NCI-H1436 treated with DMSO at 0.1 percent for 48 hours (cell line): Measurements from ENCODE around the gene COX4I1.

Source experiments
- DNase-seq: peaks from one replicate; lab custom pipeline; 2025; lab: John Stamatoyannopoulos, UW

The COX4I1 gene

DNA sequence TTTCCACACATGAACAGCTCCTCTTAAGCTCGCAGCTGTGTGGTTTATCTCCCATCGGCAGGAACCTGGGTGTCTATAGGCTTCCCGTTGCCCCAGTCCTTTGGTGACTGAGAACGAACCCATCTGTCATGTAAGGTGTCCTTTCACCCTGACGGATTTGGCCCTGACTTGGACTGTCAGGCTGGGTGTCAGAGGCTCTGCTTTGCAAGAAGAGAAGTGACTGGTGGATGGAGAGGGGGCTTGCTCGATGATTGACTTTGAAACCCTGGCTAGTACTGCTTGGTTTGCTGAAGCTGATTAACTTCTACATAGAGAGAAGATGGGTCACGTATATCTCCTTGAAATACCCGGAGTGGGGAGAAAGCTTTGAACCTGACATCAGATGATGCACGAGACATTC lies 42.9 kb downstream of the COX4I1 start:
- no peak for DNase-seq

DNA sequence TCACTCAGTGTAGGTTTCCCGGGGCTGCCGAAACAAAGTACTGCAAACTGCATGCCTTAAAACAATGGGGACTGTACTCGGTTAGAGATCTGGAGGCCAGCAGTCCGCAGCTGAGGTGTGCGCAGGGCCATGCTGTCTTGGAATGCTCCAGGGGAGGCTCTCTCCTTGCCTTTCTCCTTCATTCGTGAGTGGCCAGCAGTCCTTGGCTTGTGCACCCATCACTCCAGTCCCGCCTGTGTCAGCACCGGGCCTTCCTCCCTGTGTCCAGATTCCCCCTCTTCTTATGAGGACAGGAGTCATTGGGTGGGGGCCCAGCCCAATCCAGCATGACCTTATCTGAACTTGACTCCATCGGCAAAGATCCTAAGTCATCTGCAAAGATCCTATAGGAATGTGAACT lies 43.4 kb downstream of the COX4I1 start:
- DNase-seq: no peak

DNA sequence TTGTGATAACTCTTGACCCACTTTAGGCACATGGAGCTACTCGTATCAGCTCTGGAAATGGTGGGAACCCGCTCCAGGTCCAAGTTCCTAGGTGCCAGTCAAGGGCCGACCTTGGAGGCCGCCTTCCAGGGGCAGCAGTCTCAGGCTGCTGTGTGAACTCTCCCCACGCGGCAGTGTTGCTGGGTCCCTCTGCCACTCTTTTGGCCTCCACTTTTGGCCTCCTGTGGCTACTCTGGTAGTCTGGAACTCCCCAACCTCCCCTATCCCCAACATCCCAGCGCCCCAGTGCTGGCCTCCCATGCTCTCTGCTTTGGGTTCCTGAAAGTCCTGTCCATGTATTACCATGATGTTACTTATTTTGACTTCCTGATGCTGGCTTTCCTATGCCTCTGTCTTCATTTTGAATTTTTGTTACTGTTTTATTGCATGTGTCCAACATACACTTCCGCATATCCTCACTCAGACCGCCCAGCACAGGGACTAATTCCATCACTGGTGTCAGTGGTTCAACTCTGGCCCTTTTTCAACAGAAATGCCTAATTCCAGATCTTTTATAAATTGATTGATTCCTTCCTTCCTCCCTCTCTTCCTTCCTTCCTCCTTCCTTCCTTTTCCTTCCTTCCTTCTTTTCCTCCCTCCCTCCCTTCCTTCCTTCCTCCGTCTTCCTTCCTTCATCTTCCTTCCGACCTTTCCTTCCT lies 44.1 kb downstream of the COX4I1 start:
- no peak for DNase-seq

DNA sequence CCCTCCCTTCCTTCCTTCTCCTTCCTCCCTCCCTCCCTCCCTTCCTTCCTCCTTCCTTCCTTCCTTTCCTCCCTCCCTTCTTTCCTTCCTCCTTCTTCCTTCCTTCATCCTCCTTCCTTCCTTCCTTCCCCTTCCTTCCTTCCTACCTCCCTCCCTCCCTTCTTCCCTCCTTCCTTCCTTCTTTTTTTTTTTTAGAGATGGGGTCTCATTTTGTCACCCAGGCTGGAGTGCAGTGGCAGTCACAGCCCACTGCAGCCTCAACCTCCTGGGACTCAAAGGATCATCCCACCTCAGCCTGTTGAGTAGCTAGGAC lies 44.6 kb downstream of the COX4I1 start:
- DNase-seq: no peak

DNA sequence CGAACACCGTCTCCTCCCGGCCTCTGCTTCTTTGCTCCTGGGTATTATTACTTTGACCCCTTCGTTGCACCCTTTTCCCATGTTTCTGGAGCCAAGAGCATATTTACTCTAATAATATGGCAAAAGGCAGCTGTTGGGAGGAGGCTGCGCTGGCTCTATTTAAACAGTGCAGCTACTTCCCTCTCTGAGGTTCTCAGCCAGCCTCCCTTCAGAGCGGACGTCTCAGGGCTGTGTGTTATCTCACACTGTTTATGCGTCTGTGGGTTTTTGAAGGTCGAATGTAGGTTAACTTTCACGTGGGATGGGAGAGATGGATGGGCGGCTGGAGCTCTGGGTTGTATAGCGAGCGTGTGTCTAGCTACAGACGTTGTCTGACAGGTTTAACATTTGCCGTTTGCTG lies 45.3 kb downstream of the COX4I1 start:
- DNase-seq: no peak

DNA sequence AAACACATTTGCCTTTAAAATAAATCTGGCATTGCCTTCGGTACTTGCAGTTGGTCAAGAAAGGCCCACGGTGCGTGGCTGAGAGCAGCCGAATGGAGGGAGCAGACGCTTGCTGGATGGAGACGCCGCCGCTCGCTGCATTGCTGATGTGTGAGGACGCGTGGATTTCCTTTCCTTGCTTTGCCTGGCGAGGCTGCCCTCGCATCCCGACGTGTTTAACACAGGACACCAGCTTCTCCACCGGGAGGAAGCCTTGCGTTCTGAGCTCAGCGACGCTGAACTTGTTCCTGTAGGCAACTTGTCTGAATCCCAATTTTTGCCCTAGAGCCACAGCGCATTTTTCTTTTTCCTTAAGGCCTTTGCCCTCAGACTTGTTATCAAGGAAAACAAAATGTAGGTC lies 45.8 kb downstream of the COX4I1 start:
- no peak for DNase-seq

DNA sequence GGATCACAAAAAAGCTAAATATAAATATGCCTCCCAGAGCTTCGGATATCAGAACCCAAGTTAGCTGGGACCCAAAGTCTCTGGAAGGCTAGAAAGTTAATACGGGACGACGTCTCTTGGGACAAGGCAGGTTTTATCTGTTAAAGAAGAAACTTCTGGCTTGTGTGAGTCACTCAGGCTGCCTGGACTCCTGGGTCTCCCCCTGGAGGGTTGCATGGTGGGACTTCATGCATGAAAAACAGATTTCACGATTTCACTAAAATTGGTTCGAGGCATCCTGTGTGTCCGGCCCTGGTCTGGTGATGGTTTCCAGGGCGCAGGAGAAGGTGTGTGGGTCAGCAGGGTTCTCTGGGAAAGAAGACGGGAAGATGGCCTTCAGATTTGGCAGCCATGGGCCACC lies 47.0 kb downstream of the COX4I1 start:
- DNase-seq: no peak

DNA sequence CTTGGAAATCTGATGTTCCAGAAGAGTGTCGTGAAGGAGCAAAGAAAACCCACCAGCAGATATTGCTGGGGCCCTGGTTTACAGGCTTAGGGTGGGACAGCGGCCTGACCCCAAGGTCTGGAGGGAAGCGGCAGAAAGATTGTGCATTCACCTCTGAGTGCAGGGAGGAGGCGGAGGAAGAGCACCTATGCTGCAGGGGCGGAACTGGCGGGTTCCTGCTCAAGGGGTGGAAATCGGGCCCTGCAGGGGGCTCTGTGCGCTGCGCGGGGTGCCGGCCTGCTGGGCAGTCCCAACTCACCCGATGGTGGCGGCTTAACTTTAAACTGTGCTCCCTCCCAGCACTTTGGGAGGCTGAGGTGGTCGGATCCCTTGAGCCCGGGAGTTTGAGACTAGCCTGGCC lies 47.5 kb downstream of the COX4I1 start:
- no peak for DNase-seq

DNA sequence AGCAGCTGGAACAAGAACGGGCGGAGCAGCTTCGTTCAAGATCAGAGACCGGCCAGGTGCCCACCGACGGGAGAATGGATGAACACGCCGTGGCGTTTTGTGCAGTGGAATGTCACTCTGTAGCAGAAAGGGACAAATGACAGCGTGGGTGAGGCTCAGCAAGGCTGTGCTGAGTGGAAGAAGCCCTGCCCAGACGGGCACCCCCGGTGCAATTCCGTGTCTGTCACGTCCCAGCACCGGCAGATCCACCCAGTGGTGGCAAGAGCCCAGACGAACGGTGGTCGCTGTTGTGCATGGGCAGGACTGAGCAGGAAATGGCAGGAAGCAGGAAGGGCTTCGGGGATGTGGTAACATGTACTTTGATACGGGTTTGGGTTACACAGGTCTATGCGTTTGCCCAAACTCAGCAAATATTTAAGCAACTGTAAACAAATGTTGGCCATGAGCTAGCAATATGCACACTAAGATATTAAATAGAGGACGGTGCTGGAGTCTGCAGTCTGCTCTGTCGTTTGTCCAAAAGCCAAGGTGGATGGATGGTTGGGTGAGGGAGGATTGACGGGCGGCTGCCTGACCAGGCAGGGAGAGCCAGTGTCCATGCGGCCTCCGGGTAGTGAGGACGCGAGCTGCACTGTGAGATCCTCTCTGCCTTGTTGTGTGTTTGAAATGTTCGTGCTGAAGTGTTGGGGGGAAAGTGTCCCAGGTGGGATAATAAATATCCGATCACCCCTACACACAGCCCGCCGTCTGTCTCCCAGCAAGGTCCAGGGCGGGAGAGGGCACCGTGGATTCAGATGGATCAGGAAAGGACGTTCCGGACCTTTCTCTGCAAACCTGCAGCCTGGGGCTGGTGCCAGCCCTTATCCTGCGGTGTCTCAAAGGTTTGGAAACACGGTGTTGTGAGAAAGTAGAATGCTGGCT lies 48.4 kb downstream of the COX4I1 start:
- no peak for DNase-seq

DNA sequence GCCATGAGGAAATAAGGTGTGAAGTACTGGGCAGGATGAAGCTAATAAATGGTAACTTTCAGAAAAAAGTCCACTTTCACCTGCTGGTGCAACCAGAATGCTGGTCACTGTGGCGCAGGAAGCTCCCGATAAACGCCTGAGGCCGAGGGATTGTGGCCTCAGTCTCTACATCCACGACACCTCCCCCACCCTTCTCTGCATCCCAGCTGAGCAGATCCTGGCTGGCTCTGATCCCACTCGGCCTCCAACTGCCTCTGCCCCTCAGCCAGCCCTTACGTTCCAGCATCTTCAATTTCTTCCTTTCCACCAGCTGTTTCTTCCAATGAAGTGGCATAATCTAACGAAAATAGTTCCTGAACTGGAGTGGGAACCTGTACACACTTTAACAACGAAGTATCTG lies 49.5 kb downstream of the COX4I1 start:
- no peak for DNase-seq

DNA sequence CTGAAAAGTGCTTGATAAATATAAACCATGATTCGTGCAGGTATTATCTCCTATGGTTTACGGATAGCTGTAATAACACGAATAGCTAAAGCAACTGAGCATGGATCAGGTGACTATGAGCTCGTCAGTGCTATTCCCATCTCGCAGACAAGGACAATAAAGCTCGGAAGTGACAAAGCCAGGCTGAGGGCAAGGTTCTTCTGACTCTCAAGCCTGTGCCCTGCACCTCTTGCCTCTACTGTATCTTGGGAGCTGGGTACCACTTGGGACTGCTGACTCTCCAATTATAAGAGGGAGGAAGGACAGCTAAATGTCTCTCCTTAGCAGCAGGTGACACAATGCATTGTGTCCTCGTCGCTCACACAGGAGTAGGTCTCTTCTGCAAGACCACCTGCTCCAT lies 49.9 kb downstream of the COX4I1 start:
- no peak for DNase-seq

DNA sequence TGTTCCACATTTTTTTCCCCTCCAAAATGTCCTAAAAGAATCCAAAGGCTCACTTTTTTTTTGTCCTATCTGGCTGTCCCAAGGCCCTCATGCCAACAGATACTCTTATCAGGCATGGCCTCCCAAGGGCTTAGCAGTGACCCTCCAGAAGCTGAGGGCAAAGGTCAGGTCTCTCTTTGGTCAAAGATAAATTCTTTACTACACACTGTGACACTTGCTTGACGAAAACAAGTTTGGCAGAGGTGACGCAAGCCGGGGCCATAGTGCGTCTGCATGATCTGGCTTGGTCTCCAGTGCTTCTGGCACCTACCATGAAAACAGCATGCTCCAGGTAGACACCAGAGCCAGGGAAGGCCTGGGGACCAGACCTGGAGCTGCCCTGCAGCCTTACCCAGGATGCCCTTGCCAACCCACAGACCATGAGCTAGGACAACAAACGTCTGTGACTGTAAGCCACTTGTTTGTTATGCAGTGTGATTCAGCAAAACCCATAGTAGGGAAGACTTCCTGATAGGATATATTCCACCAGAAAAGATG lies 50.9 kb downstream of the COX4I1 start:
- DNase-seq: no peak

DNA sequence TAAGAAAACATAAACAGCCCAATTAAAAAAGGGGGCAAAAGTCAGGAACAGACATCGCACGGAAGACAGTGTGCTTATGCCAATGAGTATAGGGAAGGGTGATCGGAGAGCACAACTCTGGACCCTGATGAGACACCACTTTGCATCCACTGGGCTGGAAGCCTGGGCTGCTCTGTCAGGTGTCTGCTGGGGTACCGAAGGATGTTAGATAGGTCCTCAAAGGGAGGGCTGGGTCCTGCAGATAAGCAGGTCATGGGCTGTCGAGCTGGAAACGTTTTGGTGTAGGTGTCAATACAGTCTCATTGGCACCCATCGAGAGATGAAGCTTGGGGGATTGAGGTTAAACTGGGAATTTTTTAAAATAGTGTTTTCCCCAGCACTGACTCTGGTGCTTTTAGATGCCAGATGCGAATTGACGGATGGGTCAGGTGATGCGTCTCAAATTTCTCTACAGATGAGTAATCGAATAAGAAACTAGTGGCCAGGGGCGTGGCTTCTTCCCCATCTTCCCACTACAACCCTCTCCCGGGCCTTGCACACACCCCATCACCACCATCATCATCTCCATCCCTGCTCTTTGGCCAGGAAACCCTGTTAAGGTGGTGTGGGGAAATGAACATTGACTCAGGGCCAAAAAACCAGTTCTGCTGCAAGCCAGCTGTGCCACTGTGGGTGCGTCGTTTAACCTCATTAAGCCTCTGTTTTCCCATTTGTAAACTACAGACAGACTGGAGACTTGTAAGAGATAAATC lies 51.7 kb downstream of the COX4I1 start:
- DNase-seq: no peak

DNA sequence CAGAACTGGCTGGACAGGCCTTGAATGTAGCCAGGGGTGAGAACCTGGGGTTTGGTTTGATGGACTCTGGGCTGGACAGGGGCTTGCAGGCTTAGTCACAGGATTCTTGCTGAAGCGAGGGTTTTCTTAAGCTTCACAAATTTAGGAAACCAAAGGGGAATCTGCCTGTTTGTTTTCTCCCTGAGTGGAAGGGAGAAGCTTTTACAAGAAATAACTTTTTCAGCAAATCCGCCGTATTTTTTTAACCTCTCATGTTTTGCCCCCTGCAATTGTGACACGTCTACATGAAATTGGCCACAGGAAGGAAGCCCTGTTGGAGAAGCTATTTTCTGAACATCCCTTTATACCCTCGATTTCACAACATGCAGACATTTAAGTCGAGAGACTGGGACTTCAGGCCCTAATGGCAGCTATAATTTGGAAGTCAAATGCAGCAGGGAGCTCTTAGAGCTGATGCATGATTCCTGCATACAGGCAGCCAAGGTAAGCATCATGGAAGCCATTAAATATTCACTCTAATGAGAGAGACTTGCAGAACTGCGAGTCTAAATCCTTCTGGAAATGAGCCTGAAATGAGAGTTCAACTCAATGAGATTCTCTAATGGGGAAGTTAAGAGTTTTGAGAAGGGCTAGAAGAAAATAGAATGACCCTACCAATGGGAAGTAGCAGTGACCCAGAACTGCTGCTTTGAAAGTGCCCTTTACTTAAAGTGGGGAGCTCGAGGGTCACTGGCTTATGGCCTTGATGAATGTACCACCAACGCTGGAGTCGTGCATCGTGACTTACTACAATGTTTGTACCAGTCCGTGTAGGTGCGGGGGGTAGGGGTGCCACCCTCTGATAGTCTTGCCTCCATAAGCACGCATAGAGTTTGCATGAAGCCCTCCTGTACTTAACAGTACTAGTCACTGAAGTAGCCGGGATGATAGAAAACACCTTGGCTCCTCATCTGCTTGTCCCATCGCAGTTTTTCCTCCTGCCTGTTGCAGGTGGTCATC lies 54.4 kb downstream of the COX4I1 start:
- DNase-seq: no peak

DNA sequence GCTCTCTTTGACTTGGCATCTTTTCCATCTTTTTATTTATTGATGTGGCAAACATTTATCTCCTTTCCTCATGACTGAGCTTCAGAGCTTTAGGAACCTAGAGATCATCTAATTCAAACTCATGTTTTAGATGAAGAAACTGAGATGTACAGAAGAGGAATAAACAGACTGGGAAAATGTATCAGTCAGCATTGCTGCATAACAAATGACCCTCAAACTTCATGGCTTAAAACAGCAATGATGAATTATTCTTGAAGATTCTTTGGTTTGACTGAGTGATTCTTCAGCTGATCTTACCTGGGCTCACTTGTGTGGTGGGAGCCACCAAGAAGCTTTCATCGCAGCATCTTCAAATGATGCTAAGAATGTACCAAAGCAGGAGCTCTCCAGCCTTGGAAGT lies 55.4 kb downstream of the COX4I1 start:
- DNase-seq: no peak

DNA sequence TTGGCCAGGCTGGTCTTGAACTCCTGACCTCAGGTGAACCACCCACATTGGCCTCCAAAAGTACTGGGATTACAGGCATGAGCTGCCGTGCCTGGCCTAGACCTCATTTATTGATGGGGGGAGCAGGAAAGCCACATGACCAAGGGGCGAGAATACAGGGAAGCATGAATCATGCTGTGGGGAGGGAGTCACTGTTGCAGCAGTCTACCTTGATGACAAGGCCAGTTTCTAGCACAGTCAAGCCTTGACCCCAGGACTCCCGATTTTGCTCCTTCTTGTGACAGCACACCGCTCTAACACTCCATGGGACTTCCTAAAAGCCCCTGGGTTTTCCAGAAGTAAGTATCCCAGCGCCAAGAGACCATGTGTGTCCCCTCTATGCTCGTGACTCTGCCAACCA lies 56.6 kb downstream of the COX4I1 start:
- no peak for DNase-seq

DNA sequence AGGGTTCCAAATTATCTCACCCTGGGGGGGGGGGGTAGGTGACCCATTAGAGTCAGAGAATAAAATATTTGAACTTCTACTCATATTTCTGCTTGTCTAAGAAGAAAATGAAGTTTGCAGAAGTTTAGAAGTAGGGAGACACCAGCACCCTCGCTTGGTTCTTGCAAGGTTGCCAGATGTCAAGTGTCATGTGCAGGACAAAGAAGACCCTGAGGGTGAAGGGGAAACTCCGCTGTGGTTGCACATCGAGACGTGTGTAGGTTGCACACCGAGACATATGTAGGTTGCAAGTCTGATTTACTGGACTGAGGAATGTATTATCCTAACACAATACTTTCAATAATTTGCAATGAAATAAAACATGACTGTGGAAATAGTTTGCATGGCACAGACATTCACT lies 57.1 kb downstream of the COX4I1 start:
- no peak for DNase-seq
